HG03439 (cell line): ENCODE data around the gene AKNA.
"Not testable (repeated sequence)": the region's sequence is repeated elsewhere in the genome, so short reads cannot be mapped to it uniquely, and the experiment has no call there.

ENCODE experiments used
- ATAC-seq: cut with Tn5 transposase; IDR thresholded peaks from one replicate; pipeline ENCODE4 v1.9.1; 2021; ENCODE audit warnings: mild to moderate bottlenecking, moderate library complexity; ENCODE audit not compliant: unreplicated experiment

The AKNA gene

GRCh38 chr9:114341991-114342390, 45.8 kb downstream of the AKNA start:
- ATAC-seq, result no peak

- ATAC-seq, result no peak
Measured at GRCh38 chr9:114341152-114341830, 46.5 kb downstream of the AKNA start.

- peak; percentile 61 for ATAC-seq
Measured at GRCh38 chr9:114339130-114339908, 48.5 kb downstream of the AKNA start.

- ATAC-seq, result no peak
Measured at GRCh38 chr9:114338187-114338586, 49.6 kb downstream of the AKNA start.

GRCh38 chr9:114336699-114337395, 50.9 kb downstream of the AKNA start:
- ATAC-seq, result no peak

- ATAC-seq, result no peak
Measured at GRCh38 chr9:114336157-114336556, 51.6 kb downstream of the AKNA start.

GRCh38 chr9:114335745-114336144, 52.0 kb downstream of the AKNA start:
- ATAC-seq, result no peak

- ATAC-seq, result no peak
Measured at GRCh38 chr9:114334490-114334889, 53.3 kb downstream of the AKNA start.

- not testable (repeated sequence) for ATAC-seq
Measured at GRCh38 chr9:114333718-114334117, 54.1 kb downstream of the AKNA start.

GRCh38 chr9:114332474-114333040, 55.2 kb downstream of the AKNA start:
- not testable (repeated sequence) for ATAC-seq

- ATAC-seq, result not testable (repeated sequence)
Measured at GRCh38 chr9:114331229-114332195, 56.3 kb downstream of the AKNA start.

- no peak for ATAC-seq
Measured at GRCh38 chr9:114330636-114331035, 57.1 kb downstream of the AKNA start.

GRCh38 chr9:114329625-114330022, 58.2 kb downstream of the AKNA start, which contains the start of gene ORM2:
TSS of gene ORM2 (plus strand) at chr9:114329869. CDS start at chr9:114329905, 36 bp downstream.
- not testable (repeated sequence) for ATAC-seq

GRCh38 chr9:114328937-114329624, 58.7 kb downstream of the AKNA start:
- ATAC-seq, result not testable (repeated sequence)

- ATAC-seq, result not testable (repeated sequence)
Measured at GRCh38 chr9:114328357-114328820, 59.4 kb downstream of the AKNA start.

GRCh38 chr9:114327749-114328148, 60.0 kb downstream of the AKNA start:
- no peak for ATAC-seq

- not testable (repeated sequence) for ATAC-seq
Measured at GRCh38 chr9:114325684-114326254, 62.0 kb downstream of the AKNA start.

- not testable (repeated sequence) for ATAC-seq
Measured at GRCh38 chr9:114324965-114325364, 62.8 kb downstream of the AKNA start.

- ATAC-seq, result no peak
Measured at GRCh38 chr9:114324492-114324891, 63.3 kb downstream of the AKNA start.
